ENCODE measurements around the gene KCNJ12.
"Not testable (repeated sequence)": the region's sequence is repeated elsewhere in the genome, so short reads cannot be mapped to it uniquely, and the experiment has no call there.

The KCNJ12 gene

GRCh38 chr17:21349358-21350050 lies 26.7 kb upstream of the KCNJ12 start:
- DNase-seq (ENCODE audit: low spot score): not testable (repeated sequence)

DNA sequence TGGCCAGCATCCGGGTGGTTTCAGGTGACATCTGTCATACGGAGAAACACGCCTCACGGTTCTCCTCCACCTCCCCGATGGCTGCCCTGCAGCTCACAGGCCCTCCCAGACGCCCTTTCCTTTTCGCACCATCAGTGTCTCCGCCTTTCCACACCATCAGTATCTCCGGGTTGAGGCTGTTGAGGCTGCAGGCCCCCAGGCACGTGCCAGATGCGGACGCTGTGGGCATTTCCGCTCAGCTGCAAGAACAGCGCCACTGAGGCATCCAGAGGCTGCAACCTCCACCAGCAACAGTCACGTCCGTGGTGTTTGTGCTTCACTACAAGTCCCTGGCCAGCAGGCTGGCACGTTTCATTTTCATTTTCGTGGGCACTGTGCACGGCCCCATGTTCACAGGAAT lies 25.7 kb upstream of the KCNJ12 start:
- DNase-seq (ENCODE audit: low spot score): not testable (repeated sequence)

DNA sequence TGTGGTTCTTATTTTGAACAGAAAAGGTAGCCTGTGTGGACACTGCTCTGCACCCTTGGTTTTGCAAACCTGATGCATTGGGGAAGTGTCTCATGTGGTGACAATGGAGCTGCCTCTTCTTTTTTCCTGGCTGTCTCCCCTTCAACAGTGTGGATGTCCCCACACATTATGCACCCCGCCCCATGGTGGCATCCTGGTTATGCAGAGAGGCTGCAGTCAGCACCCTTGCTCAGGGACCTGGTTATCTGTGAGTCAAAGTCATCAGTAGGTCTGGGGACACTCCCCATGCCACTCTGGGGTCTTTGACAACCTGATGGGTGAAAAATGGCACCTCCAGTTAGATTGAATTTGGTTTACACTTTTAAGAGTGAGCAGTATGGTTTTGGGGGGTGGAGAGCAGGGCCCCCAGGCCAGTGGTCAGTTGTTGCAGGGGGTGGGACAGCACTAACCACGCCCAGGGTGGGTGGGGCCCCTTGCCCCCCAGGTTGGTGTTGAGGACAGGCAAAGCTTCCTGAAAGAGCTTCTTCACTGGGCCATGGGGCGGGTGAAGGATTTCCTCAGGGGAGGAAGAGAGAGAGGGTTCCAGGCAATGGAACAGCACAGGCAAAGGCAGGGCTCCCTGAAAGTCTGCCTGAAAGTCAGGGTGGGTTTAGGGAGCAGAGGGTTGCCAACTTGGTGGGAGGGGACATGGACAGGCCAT lies 24.6 kb upstream of the KCNJ12 start:
- no peak for DNase-seq (ENCODE audit: low spot score)

DNA sequence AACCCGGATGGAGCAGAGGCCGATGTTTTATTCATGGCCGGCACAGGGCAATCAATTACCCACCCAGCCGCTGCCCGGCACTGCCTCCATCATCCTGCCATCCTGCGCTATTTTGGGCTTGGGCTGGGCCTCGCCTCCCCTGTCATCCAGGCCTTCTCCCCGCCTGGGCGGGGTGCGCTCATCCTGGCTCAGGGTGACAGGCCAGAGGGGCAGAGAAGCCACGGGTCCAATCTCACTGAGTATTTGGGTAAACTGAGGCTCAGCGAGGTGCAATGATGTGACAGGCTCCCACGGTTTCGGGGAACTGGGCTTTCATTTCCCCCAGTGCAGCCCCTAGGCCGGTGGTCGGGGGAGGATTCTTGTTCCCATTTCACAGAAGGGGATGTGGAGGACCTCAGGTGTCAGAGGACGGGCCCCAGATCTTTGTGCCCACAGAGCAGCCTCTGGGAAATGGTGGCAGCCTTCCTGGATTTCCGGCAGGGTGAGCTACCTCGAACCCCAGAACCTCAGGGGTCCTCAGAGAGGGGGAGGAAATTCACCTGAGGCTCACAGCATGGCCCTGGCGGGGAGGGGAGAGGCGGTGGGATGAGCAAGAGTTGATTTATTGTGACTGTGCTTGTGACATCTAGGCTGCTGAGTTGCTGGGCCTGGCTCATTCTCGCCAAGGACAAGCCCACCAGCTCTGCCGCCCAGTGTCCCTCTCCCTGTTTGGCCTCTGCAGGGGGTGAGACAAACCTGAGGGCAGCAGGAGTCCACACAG lies 23.8 kb upstream of the KCNJ12 start:
- DNase-seq (ENCODE audit: low spot score): no peak

DNA sequence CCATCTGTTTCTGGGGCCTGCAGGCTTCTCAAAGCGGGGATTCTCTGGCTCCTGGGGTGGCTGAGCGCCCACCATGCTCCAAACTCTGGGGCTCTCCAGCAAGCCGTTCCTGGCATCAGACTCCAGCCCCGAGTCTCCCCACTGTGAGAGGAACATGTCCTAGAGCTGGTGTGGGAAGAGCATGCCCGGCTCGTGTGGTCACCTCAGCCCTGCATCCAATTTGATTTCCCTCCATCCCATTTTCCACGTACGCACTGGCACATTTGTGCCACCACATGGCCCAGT lies 23.2 kb upstream of the KCNJ12 start:
- no peak for DNase-seq (ENCODE audit: low spot score)

GRCh38 chr17:21353326-21354010 lies 22.7 kb upstream of the KCNJ12 start:
- no peak for DNase-seq (ENCODE audit: low spot score)

DNA sequence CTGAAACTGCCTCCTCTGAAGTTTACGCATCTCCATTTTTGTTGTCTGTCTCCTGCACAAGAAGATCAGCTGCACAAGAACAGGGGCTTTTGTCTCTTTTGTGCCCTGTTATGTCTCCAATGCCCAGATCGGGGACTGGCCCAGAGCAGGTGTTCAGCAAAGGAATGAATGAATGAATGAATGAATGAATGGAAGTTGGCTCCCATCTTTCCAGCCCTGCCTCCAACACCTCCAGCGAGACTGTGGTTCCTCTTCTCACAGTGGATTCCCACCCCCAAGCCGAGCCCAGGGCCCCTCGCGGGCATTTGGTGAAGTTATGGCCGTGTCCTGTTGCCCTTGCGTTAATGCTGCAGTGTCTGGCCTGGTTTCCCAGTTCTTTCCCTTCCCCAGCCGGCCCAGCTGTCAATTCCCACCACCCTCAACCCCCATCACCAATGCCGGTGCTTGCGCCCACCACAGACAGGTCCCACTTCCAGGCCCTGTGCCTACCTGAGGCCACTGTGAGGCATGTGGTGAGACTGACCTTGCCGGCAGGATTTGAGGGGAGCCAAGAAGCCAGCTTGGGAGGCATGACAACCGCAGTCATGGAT lies 21.3 kb upstream of the KCNJ12 start:
- no peak for DNase-seq (ENCODE audit: low spot score)

GRCh38 chr17:21355586-21355985 lies 20.6 kb upstream of the KCNJ12 start:
- DNase-seq (ENCODE audit: low spot score): no peak

- DNase-seq (ENCODE audit: low spot score): no peak
Measured at GRCh38 chr17:21356537-21357127, 19.5 kb upstream of the KCNJ12 start.

DNA sequence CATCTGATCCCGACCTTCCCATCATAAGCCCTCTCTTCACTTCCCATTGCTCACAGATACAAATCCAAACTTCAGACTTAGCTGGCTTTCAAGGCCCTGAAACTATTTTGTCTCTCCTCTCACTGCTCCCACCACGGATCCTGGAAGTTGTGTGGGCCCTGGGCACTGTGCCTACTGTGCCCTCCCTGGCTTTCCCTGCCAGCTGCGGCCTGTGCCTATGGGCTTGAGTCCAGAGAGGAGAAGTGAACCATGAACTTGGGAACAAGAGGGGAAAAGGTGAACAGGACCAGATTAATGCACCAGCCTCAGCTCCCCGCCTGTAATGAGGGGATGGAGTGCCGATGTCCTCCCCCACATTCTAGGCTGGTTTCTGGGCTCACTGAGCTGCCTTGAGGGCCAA lies 18.9 kb upstream of the KCNJ12 start:
- no peak for DNase-seq (ENCODE audit: low spot score)

- no peak for DNase-seq (ENCODE audit: low spot score)
Measured at GRCh38 chr17:21357696-21358656, 18.2 kb upstream of the KCNJ12 start.

- DNase-seq (ENCODE audit: low spot score): no peak
Measured at GRCh38 chr17:21358682-21359482, 17.3 kb upstream of the KCNJ12 start.

- no peak for DNase-seq (ENCODE audit: low spot score)
Measured at GRCh38 chr17:21359483-21359840, 16.7 kb upstream of the KCNJ12 start.

DNA sequence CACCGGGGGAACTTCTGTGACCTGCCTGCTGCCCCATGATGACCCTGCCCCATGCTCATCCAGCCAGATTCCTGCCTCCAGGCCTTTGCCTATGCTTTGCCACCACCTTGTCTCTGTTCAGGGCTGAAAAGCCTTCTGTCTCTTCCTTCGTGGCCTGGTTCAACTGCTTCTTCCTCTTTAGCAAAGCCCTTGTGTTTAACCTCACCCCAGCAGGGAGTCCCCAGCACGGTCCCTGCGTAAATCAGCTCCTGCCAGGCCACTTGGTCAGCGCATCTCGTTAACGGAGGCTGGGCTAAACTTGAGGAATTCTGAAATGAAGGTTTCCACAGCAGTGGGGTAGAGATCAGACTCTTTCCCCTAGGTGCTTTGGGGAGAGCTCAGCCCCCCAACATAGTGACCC lies 16.1 kb upstream of the KCNJ12 start:
- DNase-seq (ENCODE audit: low spot score): no peak

GRCh38 chr17:21361020-21361809 lies 14.9 kb upstream of the KCNJ12 start:
- no peak for DNase-seq (ENCODE audit: low spot score)

- no peak for DNase-seq (ENCODE audit: low spot score)
Measured at GRCh38 chr17:21362331-21362931, 13.7 kb upstream of the KCNJ12 start.

GRCh38 chr17:21363776-21364642 lies 12.1 kb upstream of the KCNJ12 start:
- no peak for DNase-seq (ENCODE audit: low spot score)

DNA sequence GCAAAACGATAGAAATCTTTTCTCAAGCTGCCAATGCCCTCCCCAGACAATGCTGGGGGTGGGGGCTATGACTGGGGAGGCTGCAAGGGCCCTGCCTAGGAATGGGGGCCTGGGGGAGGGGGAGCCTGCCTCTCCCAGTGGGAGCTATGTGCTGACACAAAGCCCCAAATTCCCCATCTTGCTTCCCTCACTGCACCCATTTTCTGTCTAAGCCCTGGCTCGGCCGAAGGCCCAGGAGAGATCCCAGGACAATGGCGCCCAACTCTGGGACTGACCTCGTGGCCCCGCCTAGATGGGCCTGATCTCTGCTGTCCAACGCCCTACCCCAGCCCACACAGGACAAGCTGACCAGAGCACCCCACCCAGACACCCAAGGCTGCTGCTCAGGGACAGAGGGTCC lies 11.1 kb upstream of the KCNJ12 start:
- DNase-seq (ENCODE audit: low spot score): no peak
